ENCODE results near the gene CAPZA1. TPM values are rescaled to one million over a fixed set of nuclear protein-coding genes. Genes with fewer than 3 reads are reported as not detected.
"Not testable (repeated sequence)": the region's sequence is repeated elsewhere in the genome, so short reads cannot be mapped to it uniquely, and the experiment has no call there.

CAPZA1 gene
- total RNA-seq, 2 donors from 2014 or later = 87.3 to 144 TPM

GRCh38 chr1:112636056-112636455 is 16.4 kb downstream of the CAPZA1 start:
- H3K9me3 ChIP-seq = no peaks in the 10 kb centered on the region
- H3K36me3 ChIP-seq = no peaks in the 10 kb centered on the region
- H3K4me1 ChIP-seq (ENCODE audit: control insufficient read depth in 1 of 2, low read depth in 2 of 2) = peaks cover 31 to 38% of the 10 kb centered on the region in 2 donors
- no peak overlapping the region for H3K27ac ChIP-seq
- H3K4me3 ChIP-seq = no peak overlapping the region
- no peaks in the 10 kb centered on the region for H3K27me3 ChIP-seq (replicated peaks; ENCODE audit: insufficient read depth)
- no peak for ATAC-seq (ENCODE audit: insufficient number of reproducible peaks, low FRiP score, low read depth)
- TF ChIP-seq, protein P1, sequence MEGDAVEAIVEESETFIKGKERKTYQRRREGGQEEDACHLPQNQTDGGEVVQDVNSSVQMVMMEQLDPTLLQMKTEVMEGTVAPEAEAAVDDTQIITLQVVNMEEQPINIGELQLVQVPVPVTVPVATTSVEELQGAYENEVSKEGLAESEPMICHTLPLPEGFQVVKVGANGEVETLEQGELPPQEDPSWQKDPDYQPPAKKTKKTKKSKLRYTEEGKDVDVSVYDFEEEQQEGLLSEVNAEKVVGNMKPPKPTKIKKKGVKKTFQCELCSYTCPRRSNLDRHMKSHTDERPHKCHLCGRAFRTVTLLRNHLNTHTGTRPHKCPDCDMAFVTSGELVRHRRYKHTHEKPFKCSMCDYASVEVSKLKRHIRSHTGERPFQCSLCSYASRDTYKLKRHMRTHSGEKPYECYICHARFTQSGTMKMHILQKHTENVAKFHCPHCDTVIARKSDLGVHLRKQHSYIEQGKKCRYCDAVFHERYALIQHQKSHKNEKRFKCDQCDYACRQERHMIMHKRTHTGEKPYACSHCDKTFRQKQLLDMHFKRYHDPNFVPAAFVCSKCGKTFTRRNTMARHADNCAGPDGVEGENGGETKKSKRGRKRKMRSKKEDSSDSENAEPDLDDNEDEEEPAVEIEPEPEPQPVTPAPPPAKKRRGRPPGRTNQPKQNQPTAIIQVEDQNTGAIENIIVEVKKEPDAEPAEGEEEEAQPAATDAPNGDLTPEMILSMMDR (IDR thresholded peaks at IDR 0.05) = no peak
- no peak for DNase-seq (ENCODE audit: low spot score)

GRCh38 chr1:112636597-112637253 is 17.1 kb downstream of the CAPZA1 start:
- peaks cover 30 to 38% of the 10 kb centered on the region in 2 donors for H3K4me1 ChIP-seq (ENCODE audit: control insufficient read depth in 1 of 2, low read depth in 2 of 2)
- TF ChIP-seq, protein P1 (IDR thresholded peaks at IDR 0.05) = no peak
- H3K4me3 ChIP-seq = no peak overlapping the region
- ATAC-seq (ENCODE audit: insufficient number of reproducible peaks, low FRiP score, low read depth) (no peak), DNase-seq (ENCODE audit: low spot score) (no peak)
- H3K36me3 ChIP-seq = no peaks in the 10 kb centered on the region
- H3K9me3 ChIP-seq = no peaks in the 10 kb centered on the region
- peak overlapping the region in 1 of 2 donors; percentile 3 for H3K27ac ChIP-seq
- H3K27me3 ChIP-seq (replicated peaks; ENCODE audit: insufficient read depth) = no peaks in the 10 kb centered on the region

- no peak for ATAC-seq (ENCODE audit: insufficient number of reproducible peaks, low FRiP score, low read depth)
- DNase-seq (ENCODE audit: low spot score) = no peak
- H3K27ac ChIP-seq = no peak overlapping the region
- H3K4me3 ChIP-seq = no peak overlapping the region
- H3K27me3 ChIP-seq (replicated peaks; ENCODE audit: insufficient read depth) = no peaks in the 10 kb centered on the region
- TF ChIP-seq, protein P1 (IDR thresholded peaks at IDR 0.05) = no peak
- H3K36me3 ChIP-seq = no peaks in the 10 kb centered on the region
- H3K4me1 ChIP-seq (ENCODE audit: control insufficient read depth in 1 of 2, low read depth in 2 of 2) = peaks cover 26 to 38% of the 10 kb centered on the region in 2 donors
- H3K9me3 ChIP-seq = no peaks in the 10 kb centered on the region
Observed at GRCh38 chr1:112637254-112638109, 17.9 kb downstream of the CAPZA1 start.

DNA sequence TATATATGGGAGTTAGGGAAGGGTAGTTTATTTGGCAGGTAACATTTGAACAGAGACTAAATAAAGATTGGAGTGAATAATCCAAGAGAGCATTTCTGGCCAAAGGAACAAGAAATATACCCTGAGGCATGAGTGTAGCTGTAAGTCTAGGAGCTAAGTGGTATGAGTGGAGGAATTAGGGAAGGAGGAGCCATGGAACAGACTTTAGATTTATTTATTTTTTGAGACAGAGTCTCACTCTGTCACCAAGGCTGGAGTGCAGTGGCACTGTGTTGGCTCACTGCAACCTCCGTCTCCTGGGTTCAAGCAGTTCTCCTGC is 18.4 kb downstream of the CAPZA1 start:
- TF ChIP-seq, protein P1 (IDR thresholded peaks at IDR 0.05) = no peak
- no peak for ATAC-seq (ENCODE audit: insufficient number of reproducible peaks, low FRiP score, low read depth)
- Histone ChIP-seq H3K27ac (no peak overlapping the region), H3K9me3 (no peaks in the 10 kb centered on the region), H3K4me3 (no peak overlapping the region), H3K4me1 (ENCODE audit: control insufficient read depth in 1 of 2, low read depth in 2 of 2) (peaks cover 26 to 38% of the 10 kb centered on the region in 2 donors), H3K36me3 (no peaks in the 10 kb centered on the region), H3K27me3 (replicated peaks; ENCODE audit: insufficient read depth) (no peaks in the 10 kb centered on the region)
- DNase-seq (ENCODE audit: low spot score) = no peak

GRCh38 chr1:112640437-112640836 is 20.8 kb downstream of the CAPZA1 start:
- not testable (repeated sequence) for DNase-seq (ENCODE audit: low spot score); H3K4me3 ChIP-seq; H3K27me3 ChIP-seq (replicated peaks; ENCODE audit: insufficient read depth); H3K9me3 ChIP-seq; H3K27ac ChIP-seq; H3K36me3 ChIP-seq; ATAC-seq (ENCODE audit: insufficient number of reproducible peaks, low FRiP score, low read depth)
- peaks cover 17 to 31% of the 10 kb centered on the region in 2 donors for H3K4me1 ChIP-seq (ENCODE audit: control insufficient read depth in 1 of 2, low read depth in 2 of 2)

Measured in thoracic aorta (tissue), 2 donors.